ENCODE results near the gene BFSP2. TPM values are rescaled to one million over a fixed set of nuclear protein-coding genes. Genes with fewer than 3 reads are reported as not detected.

The BFSP2 gene
- total and polyA plus RNA-seq, 4 donors: 0.14 to 0.35 TPM; not detected in 2

- Histone ChIP-seq H3K36me3 (ENCODE audit: control insufficient read depth in 4 of 4, insufficient read depth in 4 of 4, low read length in 4 of 4) (peaks cover 0 to under 1% (median 0%) of the 10 kb centered on the region in 4 donors), H3K27me3 (ENCODE audit: control insufficient read depth in 3 of 3, insufficient read depth in 3 of 3, low read length in 2 of 3) (no peaks in the 10 kb centered on the region), H3K4me1 (ENCODE audit: control insufficient read depth in 5 of 5, insufficient read depth in 5 of 5, low read length in 5 of 5) (peaks cover 0 to 6% (median 0%) of the 10 kb centered on the region in 5 donors), H3K9me3 (ENCODE audit: control insufficient read depth in 4 of 4, insufficient read depth in 3 of 4, low read length in 3 of 4) (peaks cover 0 to 2% (median 0%) of the 10 kb centered on the region in 4 donors), H3K9ac (ENCODE audit: insufficient read depth in 1 of 2, low read length in 2 of 2) (no peak overlapping the region), H3K4me3 (no peak overlapping the region), H3K27ac (ENCODE audit: low read depth in 1 of 2, low read length in 1 of 2) (no peak overlapping the region)
- ATAC-seq (ENCODE audit: insufficient read depth, low FRiP score) (no peak), DNase-seq (no peak)
- WGBS, 2 donors: 70 to 86% methylated on average over 2 of the region's 2 CpGs
- no peak for TF ChIP-seq CTCF (IDR thresholded peaks at IDR 0.05; ENCODE audit: control extremely low read depth, extremely low read depth)
Observed at GRCh38 chr3:133401374-133402135, 1.7 kb downstream of the BFSP2 start.

- ATAC-seq (ENCODE audit: insufficient read depth, low FRiP score): no peak
- WGBS, 2 donors: 84 to 86% methylated on average over 3 of the region's 3 CpGs
- no peak overlapping the region for H3K9ac ChIP-seq (ENCODE audit: insufficient read depth in 1 of 2, low read length in 2 of 2)
- H3K36me3 ChIP-seq (ENCODE audit: control insufficient read depth in 4 of 4, insufficient read depth in 4 of 4, low read length in 4 of 4): no peaks in the 10 kb centered on the region
- peaks cover 0 to 13% (median 0%) of the 10 kb centered on the region in 5 donors for H3K4me1 ChIP-seq (ENCODE audit: control insufficient read depth in 5 of 5, insufficient read depth in 5 of 5, low read length in 5 of 5)
- H3K9me3 ChIP-seq (ENCODE audit: control insufficient read depth in 4 of 4, insufficient read depth in 3 of 4, low read length in 3 of 4): peaks cover 0 to 2% (median 0%) of the 10 kb centered on the region in 4 donors
- no peaks in the 10 kb centered on the region for H3K27me3 ChIP-seq (ENCODE audit: control insufficient read depth in 3 of 3, insufficient read depth in 3 of 3, low read length in 2 of 3)
- no peak for TF ChIP-seq CTCF (IDR thresholded peaks at IDR 0.05; ENCODE audit: control extremely low read depth, extremely low read depth)
- no peak overlapping the region for H3K27ac ChIP-seq (ENCODE audit: low read depth in 1 of 2, low read length in 1 of 2)
- H3K4me3 ChIP-seq: no peak overlapping the region
- no peak for DNase-seq
Observed at GRCh38 chr3:133404920-133405319, 5.1 kb downstream of the BFSP2 start.

- 90 to 92% methylated on average over 2 of the region's 2 CpGs for WGBS, 2 donors
- Histone ChIP-seq H3K9ac (ENCODE audit: insufficient read depth in 1 of 2, low read length in 2 of 2) (no peak overlapping the region), H3K27ac (ENCODE audit: low read depth in 1 of 2, low read length in 1 of 2) (no peak overlapping the region), H3K27me3 (ENCODE audit: control insufficient read depth in 3 of 3, insufficient read depth in 3 of 3, low read length in 2 of 3) (no peaks in the 10 kb centered on the region), H3K4me1 (ENCODE audit: control insufficient read depth in 5 of 5, insufficient read depth in 5 of 5, low read length in 5 of 5) (peaks cover 0 to 27% (median 0%) of the 10 kb centered on the region in 5 donors), H3K36me3 (ENCODE audit: control insufficient read depth in 4 of 4, insufficient read depth in 4 of 4, low read length in 4 of 4) (no peaks in the 10 kb centered on the region), H3K9me3 (ENCODE audit: control insufficient read depth in 4 of 4, insufficient read depth in 3 of 4, low read length in 3 of 4) (peaks cover 0 to 2% (median 0%) of the 10 kb centered on the region in 4 donors), H3K4me3 (no peak overlapping the region)
- DNase-seq (peak in 1 of 3 donors; percentile 33), ATAC-seq (ENCODE audit: insufficient read depth, low FRiP score) (no peak)
- no peak for TF ChIP-seq CTCF (IDR thresholded peaks at IDR 0.05; ENCODE audit: control extremely low read depth, extremely low read depth)
Observed at GRCh38 chr3:133408366-133408765, 8.5 kb downstream of the BFSP2 start.

Measured in lung (tissue), 12 donors.